Gastroesophageal sphincter (tissue), 3 donors: ENCODE data around the gene RSPH3.

Source experiments
- EP300 ChIP-seq: sonication (generic); formaldehyde crosslinking; IDR thresholded peaks from one replicate; pipeline ENCODE4 v1.6.1; 2017; ENCODE audit warnings: antibody characterized with exemption, mild to moderate bottlenecking
- POLR2A ChIP-seq, 2 donors: fragments of 450-650 bp; IDR thresholded peaks; one replicate each; pipeline ENCODE4 v1.6.1; 2017; ENCODE audit warnings: antibody characterized with exemption in 2 of 2, mild to moderate bottlenecking in 2 of 2, moderate library complexity in 1 of 2
- TF ChIP-seq, protein P1 (sequence below), 4 experiments: fragments of 200-600 bp in 2 of 4; fragments of 450-650 bp in 2 of 4; sonication (generic) in 1 of 4; IDR thresholded peaks; one replicate each; pipeline ENCODE4 v1.5.1; 2017 to 2019; ENCODE audit warnings: antibody characterized with exemption in 4 of 4, mild to moderate bottlenecking in 2 of 4, moderate library complexity in 2 of 4

DNA sequence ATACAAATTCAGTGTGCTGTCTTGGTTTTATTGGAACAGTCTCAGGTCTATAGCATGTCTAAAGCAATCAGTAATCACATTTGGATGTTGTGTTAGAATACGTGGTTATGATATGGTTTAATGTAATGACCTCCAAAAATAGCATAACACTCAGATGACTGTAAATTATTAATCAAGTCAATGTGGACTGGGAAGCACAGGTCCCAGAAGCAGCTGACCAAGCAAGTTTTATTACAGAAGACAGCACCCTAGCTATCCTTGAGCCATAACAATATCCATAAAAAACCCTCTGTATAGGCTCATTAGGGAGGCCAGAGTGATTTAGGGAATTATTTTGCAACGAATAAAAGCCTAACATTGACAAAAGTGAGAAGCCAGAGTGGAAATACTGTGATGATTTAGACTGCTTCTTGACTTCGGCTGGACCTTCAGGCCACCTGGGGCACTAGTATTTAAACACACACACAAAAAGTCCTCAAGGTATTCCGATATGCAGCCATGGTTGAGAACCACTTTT lies 66.9 kb downstream of the RSPH3 start:
- no peak for TF ChIP-seq EP300
- no peak for TF ChIP-seq POLR2A (IDR thresholded peaks at IDR 0.05)
- TF ChIP-seq, protein P1, sequence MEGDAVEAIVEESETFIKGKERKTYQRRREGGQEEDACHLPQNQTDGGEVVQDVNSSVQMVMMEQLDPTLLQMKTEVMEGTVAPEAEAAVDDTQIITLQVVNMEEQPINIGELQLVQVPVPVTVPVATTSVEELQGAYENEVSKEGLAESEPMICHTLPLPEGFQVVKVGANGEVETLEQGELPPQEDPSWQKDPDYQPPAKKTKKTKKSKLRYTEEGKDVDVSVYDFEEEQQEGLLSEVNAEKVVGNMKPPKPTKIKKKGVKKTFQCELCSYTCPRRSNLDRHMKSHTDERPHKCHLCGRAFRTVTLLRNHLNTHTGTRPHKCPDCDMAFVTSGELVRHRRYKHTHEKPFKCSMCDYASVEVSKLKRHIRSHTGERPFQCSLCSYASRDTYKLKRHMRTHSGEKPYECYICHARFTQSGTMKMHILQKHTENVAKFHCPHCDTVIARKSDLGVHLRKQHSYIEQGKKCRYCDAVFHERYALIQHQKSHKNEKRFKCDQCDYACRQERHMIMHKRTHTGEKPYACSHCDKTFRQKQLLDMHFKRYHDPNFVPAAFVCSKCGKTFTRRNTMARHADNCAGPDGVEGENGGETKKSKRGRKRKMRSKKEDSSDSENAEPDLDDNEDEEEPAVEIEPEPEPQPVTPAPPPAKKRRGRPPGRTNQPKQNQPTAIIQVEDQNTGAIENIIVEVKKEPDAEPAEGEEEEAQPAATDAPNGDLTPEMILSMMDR (IDR thresholded peaks at IDR 0.05): no peak
